NCI-H146 treated with DMSO at 0.1 percent for 48 hours (cell line): Measurements from ENCODE around the gene ULBP1.
"Not testable (repeated sequence)": the region's sequence is repeated elsewhere in the genome, so short reads cannot be mapped to it uniquely, and the experiment has no call there.

Source experiments
- DNase-seq: peaks from one replicate; lab custom pipeline; 2025; ENCODE audit not compliant: unreplicated experiment; lab: John Stamatoyannopoulos, UW

ULBP1 gene, protein sequence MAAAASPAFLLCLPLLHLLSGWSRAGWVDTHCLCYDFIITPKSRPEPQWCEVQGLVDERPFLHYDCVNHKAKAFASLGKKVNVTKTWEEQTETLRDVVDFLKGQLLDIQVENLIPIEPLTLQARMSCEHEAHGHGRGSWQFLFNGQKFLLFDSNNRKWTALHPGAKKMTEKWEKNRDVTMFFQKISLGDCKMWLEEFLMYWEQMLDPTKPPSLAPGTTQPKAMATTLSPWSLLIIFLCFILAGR

DNA sequence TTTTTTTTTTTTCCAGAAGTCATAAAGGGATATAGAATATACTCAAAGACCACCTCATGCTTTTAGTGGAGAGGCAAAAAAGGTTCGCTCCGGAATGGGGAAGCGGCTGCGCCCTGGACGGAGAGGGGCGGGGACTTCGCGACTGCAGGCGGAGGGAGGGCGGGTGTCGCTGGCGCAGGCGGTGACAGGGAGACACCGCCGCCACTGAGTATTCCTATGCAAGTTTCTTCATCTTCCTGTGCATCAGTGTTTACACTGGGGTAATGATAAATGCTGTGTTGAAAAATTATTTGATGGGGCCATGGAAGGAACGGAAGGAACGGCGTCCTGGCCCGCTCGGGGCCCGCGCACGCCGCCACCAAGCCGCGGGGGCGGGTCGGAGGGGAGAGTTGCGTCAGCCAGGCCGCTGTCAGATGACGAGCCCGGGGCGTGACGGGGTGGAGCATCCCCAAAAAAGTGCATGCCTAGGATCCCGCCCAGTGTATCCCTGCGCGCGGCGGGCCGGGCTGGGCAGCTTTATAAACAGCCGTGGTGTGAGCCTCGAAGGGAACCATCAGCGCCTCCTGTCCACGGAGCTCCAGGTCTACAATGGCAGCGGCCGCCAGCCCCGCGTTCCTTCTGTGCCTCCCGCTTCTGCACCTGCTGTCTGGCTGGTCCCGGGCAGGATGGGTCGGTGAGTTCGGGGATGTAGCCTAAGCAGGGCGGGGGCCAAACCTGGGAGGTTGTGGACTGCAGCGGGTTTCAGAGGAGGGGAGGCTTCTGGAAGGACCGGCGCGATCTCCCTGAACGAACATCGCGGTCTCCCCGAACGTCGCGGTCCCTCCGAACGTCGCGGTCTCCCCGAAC is at the start of gene ULBP1:
TSS of gene ULBP1 (plus strand) at position 482 of the 846 bp plus-strand sequence. CDS start at position 589, 107 bp downstream.
- peak; percentile 81 for DNase-seq

DNA sequence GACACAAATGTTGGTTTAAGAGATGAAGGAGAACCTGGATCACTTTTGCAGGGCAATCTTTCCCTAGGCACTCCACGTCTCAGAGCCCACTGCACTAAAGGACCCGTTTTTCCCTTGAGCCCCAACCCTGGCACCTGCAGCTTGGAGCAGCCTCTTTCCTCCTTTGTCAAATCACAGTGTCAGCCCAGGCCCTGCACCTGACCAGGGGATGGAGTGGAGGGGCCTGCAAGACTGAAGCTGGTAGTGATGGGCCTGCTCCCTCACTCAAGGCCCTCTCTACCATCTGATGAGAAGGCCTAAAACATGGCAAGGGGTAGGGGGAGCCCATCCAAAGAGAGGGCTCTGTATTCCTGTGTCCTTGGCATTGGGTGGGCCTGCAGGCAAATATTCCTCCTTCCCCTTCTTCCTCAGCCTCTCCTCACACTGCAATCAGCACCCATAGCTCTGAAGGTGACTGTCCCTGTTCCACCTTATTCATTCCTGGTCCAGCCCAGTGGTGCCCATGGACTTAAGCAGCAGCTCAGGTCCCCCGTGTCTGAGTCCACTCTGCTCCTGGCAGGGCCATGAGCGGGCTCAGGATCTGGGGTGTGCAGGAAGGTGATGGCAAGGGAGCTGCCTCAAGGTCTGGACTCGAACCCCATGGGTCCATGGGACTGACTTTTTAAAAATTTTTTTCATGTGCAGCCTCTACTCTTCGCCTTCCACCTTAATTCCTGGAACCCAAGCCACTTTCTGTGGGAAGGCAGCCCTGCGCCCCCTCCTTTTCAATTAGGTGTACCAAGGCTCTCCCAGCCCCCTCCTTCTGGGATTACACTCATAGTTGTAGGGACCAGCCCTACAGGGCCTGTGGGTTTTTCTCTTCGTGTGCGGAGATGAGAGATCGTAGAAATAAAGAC is 47.5 kb upstream of the ULBP1 start:
- DNase-seq: no peak

DNA sequence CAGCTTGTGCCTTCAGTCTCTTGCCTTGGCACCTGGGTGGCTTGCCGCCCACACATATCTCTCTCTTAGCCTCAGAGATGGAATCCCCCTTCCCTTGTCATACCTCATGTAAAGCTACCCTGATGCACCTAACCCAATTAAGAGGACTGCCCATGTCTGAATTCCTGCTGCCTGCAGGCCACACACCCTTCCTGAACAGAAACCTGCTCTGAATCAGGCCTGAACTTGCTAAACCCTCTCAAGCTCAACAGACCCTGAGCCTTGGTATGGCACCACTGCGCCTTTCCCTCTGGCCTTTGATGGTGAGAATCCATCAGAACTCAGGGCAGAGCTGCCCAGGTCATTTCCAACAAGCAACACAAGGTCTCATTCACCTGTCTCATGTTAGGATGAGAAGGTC is 46.1 kb upstream of the ULBP1 start:
- DNase-seq: no peak

DNA sequence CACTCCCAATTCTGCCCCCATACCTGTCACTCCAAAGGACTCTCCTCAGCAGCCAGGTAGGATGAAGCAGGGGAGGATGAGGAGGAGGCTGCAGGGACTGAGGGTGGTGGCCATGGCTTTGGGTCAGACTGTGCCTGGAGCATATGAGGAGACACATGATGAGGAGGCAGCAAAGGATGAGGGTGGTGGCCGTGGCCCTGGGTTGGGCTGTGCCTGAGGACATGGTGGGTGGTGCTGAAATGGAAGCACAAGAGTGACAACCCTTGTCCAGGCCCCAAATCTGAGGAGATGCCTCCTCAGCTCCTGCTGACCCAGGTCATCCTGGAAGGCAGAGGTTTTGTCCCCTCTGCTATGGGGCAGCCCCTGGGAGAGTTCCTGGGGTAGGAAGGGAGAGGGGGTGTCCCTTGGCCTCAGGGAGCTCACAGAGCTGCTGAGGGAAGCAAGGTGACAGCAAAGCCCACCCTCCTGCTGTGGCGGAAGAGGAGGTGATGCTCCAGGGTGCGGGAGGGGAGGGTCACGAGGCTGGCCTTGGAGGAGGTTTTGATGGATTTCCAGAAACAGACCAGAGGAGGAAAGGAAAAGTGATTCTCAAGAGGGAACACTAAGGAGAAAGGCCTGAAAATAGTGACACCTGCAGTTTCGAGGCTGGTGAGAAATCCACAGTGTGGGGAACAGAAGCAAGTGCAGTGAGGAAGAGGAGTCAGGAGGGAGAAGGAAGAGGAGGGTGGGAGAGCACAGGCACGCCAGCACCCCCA is 45.4 kb upstream of the ULBP1 start:
- no peak for DNase-seq

DNA sequence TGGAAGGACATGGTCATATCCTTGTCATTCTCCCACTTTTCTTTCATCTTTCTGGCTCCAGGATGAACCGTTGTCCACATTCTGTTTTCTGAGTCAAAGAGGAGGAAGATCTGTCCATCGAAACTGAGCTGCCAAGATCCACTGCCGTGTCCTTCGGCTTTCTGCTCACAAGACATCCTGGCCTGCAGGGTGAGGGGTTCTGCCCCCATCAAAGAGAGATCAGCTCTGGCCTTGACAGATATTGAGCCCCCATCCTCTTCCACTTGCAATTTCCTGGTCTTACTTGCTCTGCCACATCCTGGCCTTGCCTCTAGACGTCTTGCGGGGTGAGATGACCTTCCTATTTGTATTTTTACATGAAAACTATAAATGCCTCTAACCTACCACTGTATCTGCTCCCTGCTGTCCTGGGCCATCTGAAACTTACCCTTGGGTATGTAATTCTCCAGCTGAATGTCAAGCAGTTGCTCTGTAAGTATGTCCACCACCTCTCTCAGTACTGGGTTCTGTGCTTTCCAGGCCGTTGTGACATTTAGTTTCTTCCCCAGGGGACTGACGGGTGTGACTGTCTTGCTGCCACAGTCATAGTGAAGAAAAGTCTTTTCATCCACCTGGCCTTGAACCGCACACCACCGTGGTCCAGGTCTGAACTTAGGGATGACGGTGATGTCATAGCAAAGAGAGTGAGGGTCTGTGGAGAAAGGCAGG is 44.5 kb upstream of the ULBP1 start:
- not testable (repeated sequence) for DNase-seq

DNA sequence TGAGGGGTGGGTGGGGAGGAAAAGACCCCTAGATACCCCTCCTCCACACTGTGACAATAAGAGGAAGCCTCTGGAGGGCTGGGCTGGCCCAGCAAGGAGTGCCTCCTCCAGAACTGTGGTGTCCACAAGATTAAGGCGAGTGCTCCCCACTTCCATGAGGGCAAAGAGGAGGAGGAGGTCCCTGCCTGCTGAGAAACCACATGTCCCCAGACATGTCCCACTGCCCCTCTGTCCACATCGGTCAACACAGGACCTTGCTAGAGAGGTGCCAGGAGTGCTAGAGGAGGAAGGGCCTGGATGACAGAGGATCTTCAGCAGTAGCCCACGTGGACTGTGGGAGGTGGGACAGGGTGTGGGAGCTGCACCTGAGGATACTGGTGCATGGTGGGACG is 43.9 kb upstream of the ULBP1 start:
- no peak for DNase-seq

DNA sequence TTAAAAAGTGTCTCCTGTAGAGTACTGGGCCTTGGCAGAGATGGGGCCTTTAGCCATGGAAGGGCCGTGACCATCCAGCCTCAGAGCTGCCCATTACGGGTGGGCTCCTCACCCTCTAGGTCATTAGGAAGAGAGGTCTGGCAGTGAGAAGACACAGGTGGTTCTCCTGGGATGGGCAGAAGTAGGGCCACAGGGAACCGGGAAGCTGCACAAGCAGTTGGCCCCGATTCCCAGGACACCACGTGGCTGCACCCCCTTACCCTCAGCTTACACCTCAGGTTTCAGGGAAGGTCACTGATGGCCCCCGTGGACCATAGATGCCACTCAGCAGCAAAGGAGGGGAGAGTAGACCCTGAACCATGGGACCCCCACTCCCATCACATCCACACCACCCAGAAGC is 42.4 kb upstream of the ULBP1 start:
- DNase-seq: no peak

DNA sequence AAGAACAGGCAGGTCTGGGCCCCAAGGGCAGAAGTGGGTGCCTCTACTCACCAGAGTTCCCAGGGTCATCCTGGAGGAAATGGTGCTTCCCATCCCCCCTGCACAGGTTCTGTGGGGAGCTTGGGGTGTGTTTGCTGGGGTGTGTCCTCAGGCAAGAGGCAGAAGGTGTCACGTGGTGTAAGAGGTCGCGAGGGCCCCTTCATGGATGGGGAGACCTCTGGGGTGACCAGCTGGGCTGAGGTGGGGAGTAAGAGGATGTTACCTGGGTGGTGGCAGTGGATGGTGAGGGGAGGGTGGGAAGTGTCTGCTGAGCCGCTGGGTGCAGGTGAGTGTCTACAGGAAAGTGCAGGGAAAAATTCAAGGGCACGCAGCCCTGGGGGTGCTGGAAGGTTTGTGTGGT is 41.7 kb upstream of the ULBP1 start:
- not testable (repeated sequence) for DNase-seq

DNA sequence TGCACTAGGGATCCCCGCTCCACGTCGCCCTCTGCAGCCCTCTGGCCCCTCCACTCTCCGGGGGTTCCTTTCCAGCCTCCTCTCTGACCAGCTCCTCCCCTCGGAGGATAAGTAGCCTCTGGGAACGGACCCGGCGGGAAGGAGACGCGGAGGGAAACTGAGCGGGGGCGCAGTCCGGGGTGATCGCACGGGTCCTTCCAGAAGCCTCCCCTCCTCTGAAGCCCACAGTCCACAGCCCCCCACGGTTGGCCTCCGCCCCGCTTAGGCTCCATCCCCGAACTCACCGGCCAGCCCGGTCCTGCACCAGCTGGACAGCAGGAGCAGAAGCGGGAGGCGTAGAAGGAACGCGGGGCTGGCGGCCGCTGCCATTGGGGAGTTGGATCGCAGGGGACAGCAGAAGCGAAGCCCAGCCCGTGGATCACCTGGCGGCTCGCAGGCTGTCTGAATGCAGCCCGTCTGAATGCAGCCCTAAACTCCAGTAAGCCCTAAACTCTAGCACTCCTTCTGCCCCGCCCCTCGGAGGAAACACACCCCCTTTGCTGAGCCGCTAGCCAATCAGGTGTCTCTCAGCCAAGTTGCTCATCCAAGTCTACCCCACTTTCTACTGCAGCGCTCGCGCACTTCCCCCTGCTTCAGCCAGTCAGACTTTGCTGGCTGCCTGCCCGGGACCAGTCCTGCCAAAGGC is 41.0 kb upstream of the ULBP1 start, which contains the start of gene RAET1G:
TSS of gene RAET1G (minus strand) at position 480 of the 685 bp plus-strand sequence. CDS start at position 369, 111 bp downstream.
- peak; percentile 88 for DNase-seq

DNA sequence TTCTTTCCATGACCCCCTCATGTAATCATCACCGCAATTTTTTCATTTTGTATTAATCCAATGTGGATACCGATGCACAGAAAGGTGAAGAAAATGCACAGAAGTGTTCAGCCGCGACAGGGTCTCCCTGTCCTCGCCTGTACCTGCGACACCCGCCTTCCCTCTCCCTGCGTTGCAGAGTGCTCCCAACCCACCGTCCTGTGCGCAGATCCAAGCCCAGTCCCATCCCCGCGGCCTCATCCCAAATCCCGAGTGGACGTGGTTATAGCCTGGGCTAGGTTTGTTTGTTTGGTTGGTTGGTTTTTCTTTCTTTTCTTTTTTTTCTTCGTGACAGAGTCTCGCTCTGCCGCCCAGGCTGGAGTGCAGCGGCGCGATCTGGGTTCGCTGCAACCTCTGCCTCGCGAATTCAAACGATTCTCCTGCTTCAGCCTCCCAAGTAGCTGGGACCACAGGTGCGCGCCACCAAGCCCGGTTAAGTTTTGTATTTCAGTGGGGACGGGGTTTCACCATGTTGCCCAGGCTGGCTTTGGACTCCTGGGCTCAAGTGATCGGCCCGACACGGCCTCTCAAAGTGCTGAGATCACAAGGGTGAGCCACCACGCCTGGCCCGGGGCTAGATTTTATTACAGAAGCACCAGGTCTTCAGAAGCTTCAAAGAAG is 40.3 kb upstream of the ULBP1 start:
- DNase-seq: no peak

DNA sequence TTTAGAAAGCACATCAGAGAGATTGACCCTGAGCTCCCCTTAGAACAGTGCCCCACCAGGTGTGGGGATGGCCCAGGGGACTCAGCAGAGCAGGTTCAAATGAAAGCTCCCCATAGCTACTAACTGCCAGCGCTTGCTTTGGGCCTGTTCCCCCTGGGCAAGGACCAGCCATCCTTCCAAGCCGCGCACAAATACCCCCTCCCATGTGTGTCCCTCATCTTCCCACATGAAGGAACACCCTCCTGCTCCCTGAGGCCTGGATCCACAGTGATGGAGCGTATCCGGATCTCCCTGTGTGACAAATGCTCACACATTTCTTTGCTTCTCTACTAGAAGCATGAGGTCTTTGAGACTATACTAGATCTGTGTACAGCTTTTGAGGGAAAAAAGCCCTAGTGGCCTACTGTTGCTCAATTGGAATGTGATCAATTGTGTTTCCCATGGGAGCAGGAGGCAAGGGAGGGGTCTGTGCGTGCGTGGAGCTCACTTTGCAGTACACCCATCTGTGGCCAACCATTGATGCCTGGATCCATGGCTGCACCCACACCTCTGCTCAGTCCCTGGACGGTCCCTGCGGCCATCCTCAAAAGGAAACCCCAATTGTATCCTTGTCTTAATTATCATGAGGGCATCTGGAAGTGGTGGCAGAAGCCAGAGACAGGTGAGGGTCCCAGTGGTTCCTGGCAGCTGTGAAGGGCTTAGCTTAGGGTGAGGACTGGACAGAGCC is 39.4 kb upstream of the ULBP1 start:
- no peak for DNase-seq

DNA sequence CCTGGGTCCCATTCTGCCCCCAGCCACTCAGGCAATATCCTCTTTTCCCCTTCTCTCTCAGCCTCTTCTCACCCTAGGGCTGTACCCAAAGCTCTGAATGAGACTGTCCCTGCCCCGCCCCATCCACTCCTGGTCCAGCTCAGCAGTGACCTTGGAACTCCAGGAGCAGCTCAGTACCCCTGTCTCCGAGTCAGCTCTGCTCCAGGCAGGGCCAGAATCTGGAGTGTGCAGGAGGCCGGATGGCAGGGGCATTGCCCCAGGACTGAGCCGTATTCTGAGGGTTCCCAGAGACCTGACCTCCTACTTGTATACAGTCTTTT is 38.9 kb upstream of the ULBP1 start:
- no peak for DNase-seq

DNA sequence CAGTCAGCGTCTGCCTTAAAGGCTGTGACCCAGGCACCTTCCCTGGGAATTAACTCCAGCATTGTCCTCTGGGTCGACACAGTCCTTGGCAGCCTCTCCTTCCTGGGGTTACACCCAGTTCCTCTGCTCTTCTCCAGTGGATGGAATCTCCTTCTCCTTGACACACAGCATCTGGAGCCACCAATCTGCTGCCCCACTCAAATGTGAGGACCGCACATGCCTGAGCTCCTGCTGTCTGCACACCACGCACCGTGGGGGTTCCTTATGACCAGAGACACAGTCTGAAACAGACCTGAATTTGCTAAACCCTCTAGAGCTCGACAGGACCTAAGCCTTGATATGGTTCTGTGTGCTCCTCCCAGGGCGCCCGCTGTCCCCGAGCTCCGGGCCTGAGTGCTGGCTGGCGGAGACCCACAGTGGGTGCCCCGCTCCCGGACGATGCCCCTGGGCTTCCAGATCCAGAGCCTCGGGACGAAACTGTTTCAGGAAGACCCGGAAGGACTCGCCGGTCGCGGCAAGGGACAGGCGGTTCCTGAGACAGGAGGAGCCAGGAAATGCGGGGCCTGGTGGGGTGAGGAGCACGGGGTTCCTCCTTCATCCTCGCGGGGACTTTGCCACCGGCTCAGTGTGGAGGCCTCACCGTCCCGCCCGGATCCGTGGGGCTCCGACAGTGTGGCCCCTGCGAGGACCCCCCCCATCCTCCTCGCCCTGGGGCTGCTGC is 38.3 kb upstream of the ULBP1 start:
- no peak for DNase-seq

DNA sequence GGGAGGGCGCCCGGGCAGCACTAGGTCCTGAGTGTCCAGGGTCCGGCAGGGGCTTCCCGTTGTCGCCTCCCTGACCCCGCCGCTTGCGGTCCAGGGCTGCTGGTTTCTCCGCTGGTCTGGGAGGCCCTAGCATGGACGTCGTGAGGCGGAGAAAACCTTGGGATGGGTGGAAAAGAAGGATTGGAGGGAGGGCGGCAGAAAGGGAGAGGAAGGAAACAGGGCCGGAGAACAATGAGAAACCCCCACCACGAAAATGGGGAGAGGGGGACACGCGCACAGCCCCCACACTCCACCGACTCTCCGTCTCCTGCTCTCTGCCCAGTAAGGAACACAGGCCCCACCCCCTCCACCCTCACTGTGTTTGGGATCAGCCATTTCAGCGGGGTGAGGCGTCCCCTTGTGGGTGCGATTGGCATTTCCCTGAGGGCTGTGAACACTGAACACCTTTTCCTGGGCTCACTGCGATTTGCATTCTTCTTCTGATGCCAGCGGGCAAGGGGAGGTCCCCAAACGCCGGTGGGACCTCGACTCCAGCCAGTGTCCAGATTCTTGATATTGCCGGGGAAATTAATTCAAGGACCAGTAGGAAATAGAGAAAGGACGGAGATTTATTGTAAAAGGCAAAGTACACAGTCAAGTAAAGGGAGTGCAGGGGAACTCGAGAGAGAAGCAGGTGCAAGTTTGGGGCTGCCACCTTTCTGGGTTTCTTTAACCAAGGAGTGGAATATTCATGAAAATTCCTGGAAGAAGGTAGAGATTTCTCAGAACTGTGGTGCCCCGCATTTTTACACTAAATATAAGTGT is 37.6 kb upstream of the ULBP1 start:
- DNase-seq: peak; percentile 50

DNA sequence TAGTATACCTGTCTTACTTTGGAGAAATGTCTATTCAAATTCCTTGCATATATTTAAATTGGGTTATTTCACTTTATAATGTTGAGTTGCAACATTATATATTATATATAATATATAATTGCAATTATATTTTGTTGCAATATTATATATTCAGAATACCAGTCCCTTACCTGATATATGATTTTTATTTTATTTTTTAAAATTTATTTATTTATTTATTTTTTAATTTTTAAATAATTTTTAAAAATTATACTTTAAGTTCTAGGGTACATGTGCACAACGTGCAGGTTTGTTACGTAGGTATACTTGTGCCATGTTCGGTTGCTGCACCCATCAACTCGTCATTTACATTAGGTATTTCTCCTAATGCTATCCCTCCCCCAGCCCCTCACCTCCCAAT is 36.7 kb upstream of the ULBP1 start:
- DNase-seq: not testable (repeated sequence)

DNA sequence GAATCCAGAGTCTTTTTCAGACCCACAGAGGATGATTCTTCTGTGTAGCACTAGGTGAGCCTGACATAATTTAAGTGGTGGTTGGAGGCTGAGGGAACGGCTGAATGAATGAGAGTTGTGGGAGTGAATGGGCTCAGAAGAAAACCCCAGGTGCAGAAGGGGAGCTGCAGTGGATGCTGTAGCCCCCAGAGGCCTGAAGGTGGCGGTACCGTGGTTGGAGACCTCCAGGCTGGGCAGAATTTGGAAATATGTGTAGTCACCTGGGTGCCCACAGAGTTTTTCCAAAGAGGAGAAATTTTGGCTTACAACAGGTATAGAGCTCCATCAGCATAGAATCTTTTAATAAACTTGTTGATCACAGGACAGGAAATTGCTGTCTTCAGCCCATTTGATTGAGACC is 34.3 kb upstream of the ULBP1 start:
- no peak for DNase-seq

DNA sequence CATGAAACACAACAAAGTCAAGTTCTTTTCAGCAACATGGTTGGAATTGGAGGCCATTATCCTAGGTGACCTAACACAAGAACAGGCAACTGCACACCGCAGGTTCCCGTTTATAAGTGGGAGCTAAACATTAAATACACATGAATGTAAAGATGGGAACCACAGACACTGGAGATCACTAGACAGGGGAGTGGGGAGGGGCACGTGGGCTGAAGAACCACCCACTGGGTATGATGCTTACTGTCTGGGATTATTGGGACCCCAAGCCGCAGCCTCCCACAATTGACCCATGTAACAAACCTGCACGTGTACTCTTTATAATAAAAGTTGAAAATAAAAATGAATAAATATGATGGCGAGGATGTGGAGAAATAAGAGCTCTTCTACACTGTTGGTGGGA is 32.2 kb upstream of the ULBP1 start:
- no peak for DNase-seq
